Activated naive CD4-positive, alpha-beta T cell (primary cell): ENCODE measurements around the gene ISG20L2.

Experiments used
- DNase-seq, 4 experiments: peaks; one replicate each; lab custom pipeline; 2025; lab: John Stamatoyannopoulos, UW

The ISG20L2 gene

GRCh38 chr1:156689035-156689952 is 39.3 kb downstream of the ISG20L2 start:
- DNase-seq = peak; percentile 16 to 65 (median 49)

DNA sequence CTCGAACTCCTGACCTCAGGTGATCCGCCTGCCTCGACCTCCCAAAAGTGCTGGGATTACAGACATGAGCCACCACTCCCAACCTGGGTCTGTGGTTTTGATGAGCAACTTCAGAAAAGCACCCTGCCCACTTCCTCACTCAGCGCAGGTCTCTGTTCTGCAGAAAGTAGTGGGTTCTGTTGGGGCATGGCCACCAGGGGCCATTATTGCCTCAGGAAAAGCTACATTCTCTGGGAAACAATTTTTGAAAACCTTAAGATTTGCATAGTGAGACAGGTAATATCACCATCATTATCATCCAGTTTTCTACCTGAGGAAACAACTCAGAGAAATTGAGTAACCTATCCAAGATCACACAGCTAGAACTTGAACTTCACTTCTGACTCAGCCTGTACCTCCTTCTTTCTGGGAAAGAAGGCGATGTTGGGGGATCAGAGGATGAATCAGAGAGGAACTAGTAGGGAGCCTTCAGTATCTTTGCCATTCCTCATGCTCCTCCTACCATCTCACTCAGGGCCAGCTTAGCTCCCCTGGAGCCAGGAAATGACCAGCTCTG is 44.3 kb downstream of the ISG20L2 start:
- DNase-seq = no peak

GRCh38 chr1:156682166-156682890 is 46.2 kb downstream of the ISG20L2 start:
- DNase-seq = no peak

- DNase-seq = no peak
Observed at GRCh38 chr1:156681196-156681960, 47.2 kb downstream of the ISG20L2 start.

DNA sequence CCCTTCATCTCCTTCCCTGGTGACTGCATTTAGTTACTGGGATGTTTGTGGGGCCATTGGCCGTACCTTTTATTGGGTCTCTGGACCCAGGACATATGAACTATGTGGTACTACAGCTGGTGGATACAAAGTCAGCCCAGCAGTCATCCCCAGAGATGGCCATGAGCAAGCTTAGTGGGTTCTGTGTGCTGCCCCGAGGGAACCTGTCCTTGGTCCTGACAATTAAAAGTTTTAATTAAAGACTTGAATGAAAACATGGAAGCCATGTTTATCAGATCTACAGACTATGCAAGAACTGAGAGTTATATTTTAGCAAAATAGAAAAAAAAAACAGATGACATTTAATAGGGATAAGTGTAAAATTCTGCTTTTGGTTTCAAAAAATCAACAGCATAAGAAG is 48.5 kb downstream of the ISG20L2 start:
- no peak for DNase-seq

DNA sequence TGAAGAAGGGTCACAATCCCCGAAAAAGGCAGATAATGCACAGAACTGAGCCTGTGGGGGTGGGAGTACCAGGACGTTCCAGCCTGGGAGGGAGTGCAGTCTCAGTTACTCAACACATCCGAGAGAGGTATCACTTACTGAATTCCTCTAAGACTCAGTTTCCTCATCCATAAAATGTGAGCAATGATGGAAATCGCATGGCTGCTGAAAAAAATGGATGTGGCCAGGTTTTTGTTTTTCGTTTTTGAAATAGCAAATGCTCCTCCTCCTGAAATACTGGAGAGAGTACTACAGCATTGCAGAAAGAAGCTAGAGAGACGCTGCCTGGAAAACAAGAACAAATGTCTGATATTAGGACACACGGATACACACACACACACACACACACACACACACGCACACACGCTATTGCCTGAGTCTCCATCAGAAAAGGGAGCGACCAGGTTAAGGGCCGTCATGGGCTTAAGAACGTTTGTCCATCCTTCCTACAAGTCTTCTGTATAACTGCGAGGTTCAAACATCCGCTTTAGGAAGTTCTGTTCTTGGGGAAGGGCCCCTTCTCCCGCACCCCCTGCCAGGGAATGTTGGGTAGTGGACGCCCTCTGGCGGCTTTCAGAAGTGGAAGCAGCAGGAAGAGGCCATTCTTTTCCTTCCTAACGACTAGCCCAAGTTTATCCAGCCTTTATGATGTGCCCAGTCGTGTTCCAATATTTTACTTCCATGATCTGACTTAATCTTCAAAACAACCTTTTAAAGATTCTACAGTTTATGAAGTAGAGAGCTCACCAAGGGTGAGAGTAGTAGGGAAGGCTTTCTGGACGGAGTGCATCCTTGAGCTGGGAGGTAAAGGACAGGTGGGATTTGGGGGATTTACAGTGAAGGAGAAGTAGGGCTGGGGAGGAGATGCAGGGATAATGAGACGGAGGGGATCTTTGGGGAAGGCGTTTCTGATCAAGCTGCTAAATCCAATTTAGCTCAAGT is 50.7 kb downstream of the ISG20L2 start:
- DNase-seq = peak in 1 of 4 experiments; percentile 14

- no peak for DNase-seq
Observed at GRCh38 chr1:156676820-156677615, 51.5 kb downstream of the ISG20L2 start, which contains the start of gene NES. NES (minus strand) TSS chr1:156677407; CDS start chr1:156677264, 143 bp downstream.

- no peak for DNase-seq
Observed at GRCh38 chr1:156676114-156676819, 52.3 kb downstream of the ISG20L2 start.

DNA sequence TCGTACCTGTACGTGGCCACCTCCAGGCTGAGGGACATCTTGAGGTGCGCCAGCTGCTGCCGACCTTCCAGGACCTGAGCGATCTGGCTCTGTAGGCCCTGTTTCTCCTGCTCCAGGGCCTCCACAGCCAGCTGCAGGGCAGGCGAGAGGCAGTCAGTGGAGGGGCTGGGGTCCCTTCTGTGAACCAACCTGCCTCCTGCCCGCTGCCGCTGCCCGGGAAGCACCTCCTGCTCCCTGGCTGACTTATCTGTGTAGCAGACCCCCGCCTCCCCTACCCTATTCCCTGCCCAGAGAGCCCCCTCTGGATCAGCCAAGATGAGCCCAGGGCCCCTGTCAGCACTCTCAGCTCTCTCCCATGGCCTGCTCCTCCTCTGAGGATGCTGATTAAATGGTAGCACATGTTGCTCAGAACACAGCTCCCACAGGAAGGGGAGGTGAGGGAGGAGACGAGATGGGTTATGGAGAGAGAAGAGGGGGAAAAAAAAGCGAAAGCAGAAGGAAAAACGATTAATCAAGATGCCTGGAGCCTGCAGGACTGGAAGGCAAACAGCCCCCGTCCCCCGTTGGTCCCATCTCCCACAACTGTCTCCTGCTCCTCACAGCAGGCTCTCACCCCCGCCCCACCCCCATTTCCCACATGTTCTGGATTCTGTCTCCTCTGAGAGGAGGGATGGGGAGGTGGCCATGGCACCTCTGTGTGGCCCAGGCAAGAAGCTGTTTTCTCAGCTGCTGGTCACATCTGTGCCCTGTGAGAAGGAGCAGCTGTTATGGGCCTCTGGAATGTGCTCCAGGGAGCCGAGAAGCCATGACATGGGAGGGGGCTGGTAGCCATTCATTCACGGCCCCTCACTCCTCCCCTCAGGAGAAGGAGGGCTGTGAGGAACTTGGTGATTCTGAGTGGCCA is 53.1 kb downstream of the ISG20L2 start:
- DNase-seq = no peak

- no peak for DNase-seq
Observed at GRCh38 chr1:156673387-156674121, 55.0 kb downstream of the ISG20L2 start.
